Measurements from ENCODE around the gene NOX5. TPM values are rescaled to one million over a fixed set of nuclear protein-coding genes. Genes with fewer than 3 reads are reported as not detected.
"Not testable (repeated sequence)": the region's sequence is repeated elsewhere in the genome, so short reads cannot be mapped to it uniquely, and the experiment has no call there.

NOX5 gene
- total and polyA plus RNA-seq, 2 experiments from 2014 or later: 0.11 TPM; not detected in 1

DNA sequence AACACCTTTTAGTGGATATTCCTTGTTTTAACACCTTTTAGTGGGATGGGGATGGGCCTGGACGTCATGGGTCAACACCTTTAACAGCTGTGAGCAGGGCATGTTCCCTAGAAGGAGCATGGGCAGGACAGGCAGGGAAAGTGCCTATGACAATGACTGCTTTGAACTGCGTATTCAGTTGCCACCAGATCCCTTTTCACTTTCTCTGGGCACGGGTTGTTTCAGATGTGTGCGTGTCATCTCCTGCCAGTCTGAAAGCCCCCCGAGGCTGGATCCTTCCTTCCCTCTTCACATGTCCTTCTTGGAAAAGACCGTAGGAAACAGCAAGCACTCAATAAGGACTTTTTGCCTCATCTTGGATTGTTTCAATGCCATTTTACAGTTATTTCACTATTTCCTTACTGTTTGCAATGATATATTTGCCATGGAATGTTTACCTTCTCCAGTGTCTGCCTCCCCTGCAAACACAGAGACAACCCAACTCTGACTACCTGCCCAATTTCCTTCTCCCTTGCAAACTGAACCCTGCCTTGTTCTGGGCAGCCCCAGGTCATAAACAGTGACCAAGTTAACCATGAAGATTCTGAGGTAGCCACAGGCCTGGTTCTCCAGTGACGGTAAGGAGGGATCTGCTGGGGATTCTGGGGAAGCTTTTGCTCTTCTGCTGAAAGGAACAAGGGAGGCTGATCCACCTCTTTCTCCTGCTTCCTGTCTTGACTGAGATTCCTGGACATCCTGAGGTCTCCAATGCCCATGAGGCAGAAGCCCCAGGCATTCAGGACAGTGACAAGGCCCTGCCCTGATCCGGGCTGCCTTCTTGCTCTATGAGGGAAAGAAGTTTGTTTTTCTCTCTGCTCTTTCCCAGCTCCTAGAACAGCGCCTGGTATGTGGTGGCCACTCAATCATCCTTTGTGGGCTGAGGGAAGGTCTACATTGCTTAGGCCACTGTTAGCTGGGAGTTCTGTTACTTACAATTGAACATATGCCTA is 51.8 kb downstream of the NOX5 start:
- Histone ChIP-seq H3K27ac (no peak overlapping the region), H4K20me1 (ENCODE audit: insufficient read depth) (no peaks in the 10 kb centered on the region), H3K79me2 (ENCODE audit: insufficient read depth) (no peaks in the 10 kb centered on the region), H3K4me2 (ENCODE audit: unreplicated experiment) (no peak overlapping the region), H3K36me3 (ENCODE audit: low read depth) (no peaks in the 10 kb centered on the region), H3K27me3 (replicated peaks; ENCODE audit: insufficient read depth) (no peaks in the 10 kb centered on the region), H3K4me3 (no peak overlapping the region), H3K9ac (no peak overlapping the region), H3K9me3 (ENCODE audit: low read depth) (no peaks in the 10 kb centered on the region), H3K9me2 (ENCODE audit: insufficient read depth) (no peaks in the 10 kb centered on the region), H2AFZ (no peak overlapping the region), H3K4me1 (ENCODE audit: insufficient read depth) (no peaks in the 10 kb centered on the region), H3F3A (ENCODE audit: insufficient read depth) (no peaks in the 10 kb centered on the region)
- in situ Hi-C loops (cut with MboI): loop anchor here (25.0 kb wide), 1 partner anchor 321 kb away; no protein-coding TSS in a partner anchor
- 77 to 80% methylated on average over 9 of the region's 9 CpGs for WGBS, 2 experiments (ENCODE audit: low coverage in 1 of 2, low lambda C conversion rate in 2 of 2, missing lambda C conversion rate in 2 of 2)
- DNase-seq: no peak
- TF ChIP-seq EZH2phosphoT487 (IDR thresholded peaks at IDR 0.05; ENCODE audit: insufficient read depth, low read depth) (no peak), EZH2 (IDR thresholded peaks at IDR 0.05; ENCODE audit: insufficient read depth, poor library complexity, severe bottlenecking) (no peak)

DNA sequence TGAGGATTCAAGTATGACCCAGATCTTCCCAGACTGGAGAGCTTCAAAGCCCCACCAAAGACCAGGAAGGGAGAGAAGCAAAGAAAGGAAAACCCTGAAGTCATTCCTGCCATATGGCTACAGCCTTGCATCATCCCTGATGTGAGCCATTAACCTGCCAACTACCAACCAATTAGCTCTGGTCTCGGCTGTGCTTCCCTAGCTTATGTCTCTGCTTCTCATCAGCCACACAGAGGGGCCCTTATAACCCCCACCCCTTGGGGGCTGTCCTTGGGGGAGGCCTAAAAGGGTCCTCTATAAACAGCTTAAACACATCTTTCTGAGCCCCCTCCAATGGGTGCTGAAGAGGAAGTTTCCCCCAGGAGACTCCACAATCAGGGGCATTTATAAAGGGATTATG is 52.8 kb downstream of the NOX5 start:
- in situ Hi-C loops (cut with MboI): loop anchor here (25.0 kb wide), 1 partner anchor 320 kb away; no protein-coding TSS in a partner anchor
- Histone ChIP-seq H3K4me3 (no peak overlapping the region), H4K20me1 (ENCODE audit: insufficient read depth) (no peaks in the 10 kb centered on the region), H3K79me2 (ENCODE audit: insufficient read depth) (no peaks in the 10 kb centered on the region), H3F3A (ENCODE audit: insufficient read depth) (no peaks in the 10 kb centered on the region), H3K27me3 (replicated peaks; ENCODE audit: insufficient read depth) (no peaks in the 10 kb centered on the region), H3K9me2 (ENCODE audit: insufficient read depth) (no peaks in the 10 kb centered on the region), H3K4me2 (ENCODE audit: unreplicated experiment) (no peak overlapping the region), H3K9me3 (ENCODE audit: low read depth) (no peaks in the 10 kb centered on the region), H3K27ac (no peak overlapping the region), H2AFZ (no peak overlapping the region), H3K9ac (no peak overlapping the region), H3K4me1 (ENCODE audit: insufficient read depth) (no peaks in the 10 kb centered on the region), H3K36me3 (ENCODE audit: low read depth) (no peaks in the 10 kb centered on the region)
- DNase-seq: no peak
- TF ChIP-seq EZH2phosphoT487 (IDR thresholded peaks at IDR 0.05; ENCODE audit: insufficient read depth, low read depth) (no peak), EZH2 (IDR thresholded peaks at IDR 0.05; ENCODE audit: insufficient read depth, poor library complexity, severe bottlenecking) (no peak)
- WGBS, 2 experiments (ENCODE audit: low coverage in 1 of 2, low lambda C conversion rate in 2 of 2, missing lambda C conversion rate in 2 of 2): 27 to 68% methylated on average over 1 of the region's 1 CpG

DNA sequence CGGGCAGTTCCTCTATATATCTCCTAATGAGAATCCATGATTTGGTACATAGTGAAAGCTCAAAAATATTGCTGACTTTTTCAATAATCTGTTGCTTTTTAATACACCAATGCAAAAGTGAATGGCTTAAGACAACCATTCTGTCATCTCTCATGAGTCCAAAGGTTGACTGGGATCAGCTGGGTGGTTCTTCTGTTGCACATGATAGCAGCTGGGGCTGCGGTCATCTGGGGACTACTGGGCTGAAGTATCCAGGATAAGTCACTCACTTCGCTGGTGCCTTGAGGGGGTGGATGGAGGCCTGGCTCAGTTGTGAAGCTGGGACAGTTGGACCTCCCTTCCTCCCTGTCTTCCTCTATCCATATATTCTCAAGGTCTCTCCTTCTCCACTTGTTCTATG is 53.7 kb downstream of the NOX5 start:
- Histone ChIP-seq H3K79me2 (ENCODE audit: insufficient read depth) (no peaks in the 10 kb centered on the region), H3F3A (ENCODE audit: insufficient read depth) (no peaks in the 10 kb centered on the region), H2AFZ (no peak overlapping the region), H3K4me2 (ENCODE audit: unreplicated experiment) (no peak overlapping the region), H3K27me3 (replicated peaks; ENCODE audit: insufficient read depth) (0 out of 2 replicates have a peak, but pooled peaks cover 3% of the 10 kb centered on the region), H3K9me3 (ENCODE audit: low read depth) (no peaks in the 10 kb centered on the region), H3K4me1 (ENCODE audit: insufficient read depth) (no peaks in the 10 kb centered on the region), H3K9me2 (ENCODE audit: insufficient read depth) (no peaks in the 10 kb centered on the region), H3K9ac (no peak overlapping the region), H4K20me1 (ENCODE audit: insufficient read depth) (no peaks in the 10 kb centered on the region), H3K36me3 (ENCODE audit: low read depth) (no peaks in the 10 kb centered on the region), H3K4me3 (no peak overlapping the region), H3K27ac (no peak overlapping the region)
- no peak for DNase-seq
- TF ChIP-seq EZH2phosphoT487 (IDR thresholded peaks at IDR 0.05; ENCODE audit: insufficient read depth, low read depth): no peak
- TF ChIP-seq EZH2 (IDR thresholded peaks at IDR 0.05; ENCODE audit: insufficient read depth, poor library complexity, severe bottlenecking): no peak
- in situ Hi-C loops (cut with MboI): loop anchor here (25.0 kb wide), 1 partner anchor 319 kb away; no protein-coding TSS in a partner anchor
- 75 to 76% methylated on average over 3 of the region's 3 CpGs for WGBS, 2 experiments (ENCODE audit: low coverage in 1 of 2, low lambda C conversion rate in 2 of 2, missing lambda C conversion rate in 2 of 2)

DNA sequence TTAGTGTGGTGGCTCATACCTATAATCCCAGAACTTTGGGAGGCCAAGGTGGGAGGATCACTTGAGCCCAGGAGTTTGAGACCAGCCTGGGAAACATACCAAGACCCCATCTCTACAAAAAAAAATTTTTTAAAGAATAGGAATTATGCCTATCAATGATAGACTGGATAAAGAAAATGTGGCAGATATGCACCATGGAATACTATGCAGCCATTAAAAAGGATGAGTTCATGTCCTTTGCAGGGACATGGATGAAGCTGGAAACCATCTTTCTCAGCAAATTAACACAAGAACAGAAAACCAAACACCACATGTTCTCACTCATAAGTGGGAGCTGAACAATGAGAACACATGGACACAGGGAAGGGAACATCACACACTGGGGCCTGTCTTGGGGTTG is 54.8 kb downstream of the NOX5 start:
- H3K9me2 ChIP-seq (ENCODE audit: insufficient read depth); H3K4me2 ChIP-seq (ENCODE audit: unreplicated experiment); H3K4me1 ChIP-seq (ENCODE audit: insufficient read depth); H3K9me3 ChIP-seq (ENCODE audit: low read depth); H3K4me3 ChIP-seq; H3K79me2 ChIP-seq (ENCODE audit: insufficient read depth); H3K27ac ChIP-seq; H3K9ac ChIP-seq; H4K20me1 ChIP-seq (ENCODE audit: insufficient read depth); H3F3A ChIP-seq (ENCODE audit: insufficient read depth); H3K27me3 ChIP-seq (replicated peaks; ENCODE audit: insufficient read depth); DNase-seq; H3K36me3 ChIP-seq (ENCODE audit: low read depth); H2AFZ ChIP-seq: not testable (repeated sequence)
- in situ Hi-C loops (cut with MboI): loop anchor here (25.0 kb wide), 1 partner anchor 318 kb away; no protein-coding TSS in a partner anchor

Measured in GM23248 (cell line).